Measurements from ENCODE around the gene TJP3.

DNA sequence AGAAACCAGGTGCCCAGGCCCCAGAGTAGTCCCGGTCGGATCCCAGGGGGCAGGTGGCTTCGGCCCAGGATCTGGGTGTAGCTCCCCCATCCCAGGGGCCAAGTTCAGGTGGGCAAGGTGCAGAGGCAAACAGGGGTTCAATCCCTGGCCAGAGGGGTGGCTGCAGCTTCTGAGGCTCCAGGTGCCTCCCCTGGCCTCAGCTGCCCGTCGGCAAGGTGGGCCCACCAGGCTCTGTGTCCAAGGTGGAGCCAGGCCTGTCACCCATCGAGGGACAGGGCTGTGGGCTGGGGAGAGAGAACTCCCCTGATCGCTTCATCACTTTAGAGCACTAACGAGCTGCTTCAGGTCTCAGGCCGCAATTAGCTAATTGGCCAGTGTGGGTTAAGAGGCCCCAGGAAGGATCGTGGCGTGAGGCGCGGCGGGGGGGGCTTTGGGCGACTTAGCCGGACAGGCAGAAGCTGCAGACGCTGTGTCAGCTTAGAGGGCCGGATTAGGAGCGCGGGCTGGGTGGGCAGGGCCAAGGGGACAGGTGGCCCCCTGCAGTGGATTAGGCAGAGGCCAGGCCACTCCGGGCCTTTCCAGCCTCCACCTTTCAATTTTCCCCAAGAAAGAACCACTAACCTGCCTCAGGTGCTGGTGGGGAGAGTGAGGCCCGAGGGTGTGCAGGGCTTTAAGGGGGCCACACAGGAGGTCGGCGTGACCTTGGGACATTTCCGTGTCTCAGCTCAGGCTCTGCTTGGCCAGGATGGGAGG, 66.6 kb downstream of the TJP3 start:
- no peak for TF ChIP-seq ZNF274 (IDR thresholded peaks at IDR 0.05; ENCODE audit: low read depth, low read length)
- TF ChIP-seq YY1 (IDR thresholded peaks at IDR 0.05; ENCODE audit: insufficient read depth, insufficient read length): no peak
- TF ChIP-seq SUZ12 (IDR thresholded peaks at IDR 0.05; ENCODE audit: extremely low read depth, insufficient read depth, insufficient read length): no peak
